Lower leg skin (tissue), 3 donors: Measurements from ENCODE around the gene TBC1D22A.
"Not testable (repeated sequence)": the region's sequence is repeated elsewhere in the genome, so short reads cannot be mapped to it uniquely, and the experiment has no call there.

ENCODE experiments used
- POLR2A ChIP-seq, 2 donors: fragments of 450-650 bp; IDR thresholded peaks; one replicate each; pipeline ENCODE4 v1.6.1; 2016 to 2017; ENCODE audit warnings: antibody characterized with exemption in 2 of 2, mild to moderate bottlenecking in 1 of 2, moderate library complexity in 1 of 2
- TF ChIP-seq, protein P1 (sequence below), 3 donors: fragments of 450-650 bp; IDR thresholded peaks; one replicate each; pipeline ENCODE4 v1.5.1; 2016; ENCODE audit warnings: antibody characterized with exemption in 3 of 3, mild to moderate bottlenecking in 3 of 3, moderate library complexity in 2 of 3

DNA sequence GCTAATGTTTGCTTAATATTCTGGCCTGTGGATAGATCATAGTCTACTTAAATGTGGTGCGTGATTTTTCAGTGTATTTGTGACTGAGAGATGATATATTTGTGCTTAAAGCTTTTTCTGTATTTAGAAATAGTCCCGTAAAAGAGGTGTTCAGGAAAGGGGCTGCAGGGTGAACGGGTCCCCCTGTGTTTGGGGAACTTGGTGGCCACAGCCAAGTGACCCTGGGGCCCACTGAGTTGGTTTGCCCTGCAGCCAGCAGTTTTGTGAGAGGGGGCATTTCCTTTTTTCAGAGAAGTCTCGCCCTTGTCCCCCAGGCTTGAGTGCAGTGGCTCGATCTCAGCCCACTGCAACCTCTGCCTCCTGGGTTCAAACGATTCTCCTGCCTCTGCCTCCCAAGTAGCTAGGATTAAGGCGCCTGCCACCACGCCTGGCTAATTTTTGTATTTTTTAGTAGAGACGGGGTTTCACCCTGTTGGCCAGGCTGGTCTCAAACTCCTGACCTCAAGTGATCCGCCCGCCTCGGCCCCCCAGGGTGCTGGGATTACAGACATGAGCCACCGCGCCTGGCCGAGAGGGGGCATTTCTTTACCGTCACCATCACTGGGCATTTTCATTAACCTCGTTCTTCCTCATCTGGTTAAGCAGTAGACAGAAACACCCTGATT, 287.4 kb downstream of the TBC1D22A start:
- TF ChIP-seq, protein P1, sequence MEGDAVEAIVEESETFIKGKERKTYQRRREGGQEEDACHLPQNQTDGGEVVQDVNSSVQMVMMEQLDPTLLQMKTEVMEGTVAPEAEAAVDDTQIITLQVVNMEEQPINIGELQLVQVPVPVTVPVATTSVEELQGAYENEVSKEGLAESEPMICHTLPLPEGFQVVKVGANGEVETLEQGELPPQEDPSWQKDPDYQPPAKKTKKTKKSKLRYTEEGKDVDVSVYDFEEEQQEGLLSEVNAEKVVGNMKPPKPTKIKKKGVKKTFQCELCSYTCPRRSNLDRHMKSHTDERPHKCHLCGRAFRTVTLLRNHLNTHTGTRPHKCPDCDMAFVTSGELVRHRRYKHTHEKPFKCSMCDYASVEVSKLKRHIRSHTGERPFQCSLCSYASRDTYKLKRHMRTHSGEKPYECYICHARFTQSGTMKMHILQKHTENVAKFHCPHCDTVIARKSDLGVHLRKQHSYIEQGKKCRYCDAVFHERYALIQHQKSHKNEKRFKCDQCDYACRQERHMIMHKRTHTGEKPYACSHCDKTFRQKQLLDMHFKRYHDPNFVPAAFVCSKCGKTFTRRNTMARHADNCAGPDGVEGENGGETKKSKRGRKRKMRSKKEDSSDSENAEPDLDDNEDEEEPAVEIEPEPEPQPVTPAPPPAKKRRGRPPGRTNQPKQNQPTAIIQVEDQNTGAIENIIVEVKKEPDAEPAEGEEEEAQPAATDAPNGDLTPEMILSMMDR (IDR thresholded peaks at IDR 0.05) = not testable (repeated sequence)
- TF ChIP-seq POLR2A (IDR thresholded peaks at IDR 0.05) = not testable (repeated sequence)
